Measurements from ENCODE around the gene AFF3.

The AFF3 gene

DNA sequence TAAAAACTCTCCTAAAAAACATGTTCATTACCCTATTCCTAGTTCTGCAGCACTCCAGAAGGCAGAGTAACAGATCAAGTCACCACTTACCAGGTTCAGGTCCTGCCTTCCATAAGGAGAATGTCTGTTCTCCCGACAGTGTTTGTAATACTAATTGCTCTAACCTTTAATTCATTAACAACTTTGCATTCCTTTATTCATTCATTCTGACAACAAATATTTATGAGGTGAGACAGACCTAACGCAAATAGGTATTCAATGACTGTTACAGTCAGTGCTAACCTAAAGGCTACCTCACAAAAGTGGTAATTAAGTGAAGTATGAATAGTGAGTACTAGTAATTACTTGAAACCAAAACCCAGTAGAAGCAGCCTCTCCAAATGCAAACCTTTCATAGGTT, 224.0 kb downstream of the AFF3 start:
- DNase-seq, result no peak

DNA sequence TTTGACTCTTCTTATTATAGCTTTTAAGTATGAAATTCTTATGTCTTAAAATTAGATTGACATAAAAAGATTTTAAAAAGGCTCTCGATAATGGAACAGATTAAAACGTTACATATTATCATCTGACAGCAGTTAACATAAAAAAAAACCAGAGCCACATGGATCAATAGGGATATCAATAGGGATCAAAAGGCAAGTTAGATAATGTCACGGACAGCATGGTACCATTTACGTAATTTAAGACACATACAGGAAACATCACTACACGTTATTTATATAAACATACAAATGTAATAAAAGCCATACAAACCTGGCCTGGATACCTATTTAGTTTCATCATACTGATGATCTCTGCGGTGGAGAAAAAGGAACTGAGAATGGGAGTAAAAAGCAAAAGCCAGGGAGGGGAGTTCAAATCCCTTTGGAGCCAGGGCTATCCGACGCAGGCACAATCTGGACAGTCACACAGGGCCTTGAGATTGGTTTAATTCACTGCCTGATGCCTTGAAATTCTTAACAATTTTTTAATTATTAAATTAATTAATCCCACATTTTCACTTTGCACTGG, 227.2 kb downstream of the AFF3 start:
- DNase-seq, result no peak

DNA sequence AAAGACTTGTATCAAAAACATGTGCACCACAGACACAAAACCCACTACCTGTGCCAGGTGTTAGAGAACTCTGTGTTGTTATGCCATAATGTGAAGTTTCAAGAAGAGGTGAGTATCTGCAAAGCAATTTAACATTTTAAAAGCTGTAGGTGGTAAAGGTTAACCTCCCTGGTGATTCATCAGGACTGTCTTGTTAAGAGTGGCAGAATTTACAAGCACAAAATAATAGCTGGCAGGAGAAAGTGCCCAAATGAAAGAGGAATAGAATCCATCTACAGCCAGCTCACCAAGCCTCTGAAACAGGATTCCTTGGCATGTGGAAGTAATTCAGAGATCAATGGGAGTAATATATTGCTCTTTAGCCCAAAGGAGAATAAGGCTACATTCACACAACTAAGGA, 230.7 kb downstream of the AFF3 start:
- DNase-seq, result no peak

- DNase-seq, result no peak
These were observed 231.5 kb downstream of the AFF3 start for GRCh38 chr2:99910902-99911301.

- DNase-seq, result no peak
These were observed 236.8 kb downstream of the AFF3 start for GRCh38 chr2:99905636-99906035.

DNA sequence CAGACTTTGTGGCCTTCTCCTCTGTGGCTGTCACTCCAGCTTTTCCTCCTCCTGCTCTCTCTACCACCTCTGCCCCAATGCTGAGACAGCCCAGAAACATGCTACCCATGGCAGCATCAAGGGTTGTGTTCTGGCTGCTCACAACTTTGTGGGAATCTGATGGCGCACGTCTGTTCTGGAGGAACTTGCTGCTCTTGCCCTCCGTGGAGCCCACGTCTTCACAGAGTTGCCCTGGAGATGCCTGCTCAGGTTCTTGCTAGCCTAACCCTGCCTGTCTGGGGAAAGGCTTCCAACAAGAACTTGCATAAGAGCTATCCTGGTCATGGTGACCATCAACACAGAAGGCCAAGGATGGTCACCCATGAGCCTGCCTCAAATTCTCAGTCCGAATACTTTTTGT, 237.4 kb downstream of the AFF3 start:
- DNase-seq, result no peak

- no peak for DNase-seq
These were observed 238.4 kb downstream of the AFF3 start for GRCh38 chr2:99903981-99904380.

DNA sequence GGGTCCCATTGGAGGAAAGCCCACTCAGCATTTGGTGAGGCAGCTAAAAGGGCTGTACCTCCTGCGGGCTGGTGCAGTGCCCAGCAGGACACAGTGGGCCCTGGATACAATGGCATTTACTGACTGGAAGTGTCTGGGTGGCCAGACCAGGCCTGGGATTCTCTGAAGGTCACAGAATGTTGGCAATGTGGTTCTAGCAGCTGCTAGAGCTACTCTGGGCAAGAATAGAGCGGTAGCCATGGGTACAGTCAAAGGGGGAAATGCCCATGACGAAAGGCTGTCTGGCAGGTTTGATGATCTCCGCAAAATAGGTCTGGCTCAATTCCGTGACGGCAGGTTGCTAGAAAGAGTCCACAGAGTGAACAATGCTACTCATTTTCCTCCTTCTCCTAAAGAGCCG, 241.8 kb downstream of the AFF3 start:
- DNase-seq, result no peak

DNA sequence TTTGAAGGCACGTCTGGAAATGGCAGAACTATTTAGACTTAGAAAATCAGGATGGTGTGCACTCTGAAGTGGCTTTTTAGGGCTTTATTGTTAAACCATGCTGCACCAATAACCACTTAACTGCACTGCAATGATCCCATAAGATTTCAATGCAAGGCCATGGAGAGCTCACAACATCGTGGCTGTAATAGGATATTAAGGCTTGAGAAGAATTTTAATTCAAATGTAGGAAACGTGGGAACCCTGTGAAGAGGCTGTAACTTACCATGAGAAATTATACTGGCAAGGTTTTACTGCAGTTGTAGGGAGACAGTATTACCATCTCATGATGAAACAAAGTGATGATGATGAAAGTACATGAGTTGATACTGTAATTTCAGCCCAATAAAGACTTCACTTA, 242.5 kb downstream of the AFF3 start:
- no peak for DNase-seq

GRCh38 chr2:99899058-99899855, 243.1 kb downstream of the AFF3 start:
- no peak for DNase-seq

GRCh38 chr2:99898336-99899048, 243.9 kb downstream of the AFF3 start:
- DNase-seq, result no peak

GRCh38 chr2:99891428-99891780, 251.0 kb downstream of the AFF3 start:
- no peak for DNase-seq

DNA sequence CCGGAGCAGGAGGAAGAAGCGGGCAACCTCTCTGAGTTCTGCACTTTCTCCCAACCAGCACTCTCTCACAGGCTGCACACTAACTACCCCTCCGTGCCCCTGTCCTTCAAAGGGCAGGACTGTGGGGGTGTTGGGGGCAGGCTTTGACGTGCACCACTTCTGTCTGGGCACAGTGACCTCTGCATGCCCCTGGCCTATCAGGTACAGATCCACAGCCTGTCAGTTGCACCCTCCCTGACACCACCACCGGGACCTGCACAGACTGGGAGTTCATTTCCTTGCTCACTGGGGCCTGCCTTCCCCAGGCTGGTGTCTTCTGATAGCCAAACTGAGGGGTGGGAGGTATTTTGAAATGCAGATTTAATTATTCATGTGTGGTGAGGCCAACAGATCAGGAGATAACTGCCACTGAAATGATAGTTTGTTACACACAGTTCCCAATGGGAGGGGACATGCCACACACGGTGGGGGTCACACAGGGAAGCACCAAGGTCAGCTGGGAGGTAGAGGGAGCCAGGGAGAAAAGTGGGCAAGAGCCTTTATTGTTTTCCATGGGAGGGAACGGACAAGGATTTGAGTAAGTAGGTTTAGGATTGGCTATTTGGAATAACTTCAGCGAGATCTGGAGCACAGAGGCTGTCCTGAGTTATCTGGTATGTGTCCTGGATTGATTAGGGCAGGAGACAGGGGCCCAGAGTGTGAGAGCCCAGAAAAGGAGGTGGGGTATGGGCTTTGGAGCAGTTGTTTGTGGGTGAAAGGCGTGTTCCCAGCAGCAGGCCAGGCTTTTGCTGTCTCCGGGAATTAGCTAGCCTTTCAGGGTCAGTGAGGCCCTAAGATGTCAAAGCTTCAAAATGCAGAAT, 251.6 kb downstream of the AFF3 start:
- peak; percentile 13 to 45 for DNase-seq

GRCh38 chr2:99888617-99889016, 253.8 kb downstream of the AFF3 start:
- DNase-seq, result no peak

DNA sequence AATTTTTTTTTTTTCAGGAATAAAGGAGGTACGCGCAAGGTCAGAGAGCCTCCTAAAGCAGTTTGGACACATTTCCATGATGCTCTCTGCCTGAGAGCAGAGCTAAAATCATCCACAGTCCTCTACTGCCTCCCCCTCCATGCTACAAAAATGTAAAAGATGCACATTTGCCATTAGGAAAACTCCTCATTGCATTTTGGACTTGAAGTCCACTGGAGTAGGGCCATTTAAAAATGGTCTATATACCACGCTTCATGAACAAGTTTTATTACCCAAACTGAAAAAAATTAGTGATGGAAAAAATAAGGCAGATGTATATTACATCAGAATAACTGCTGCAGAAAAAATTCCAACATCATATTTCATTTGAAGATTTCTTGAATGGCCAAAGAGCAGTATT, 256.0 kb downstream of the AFF3 start:
- DNase-seq, result no peak

- DNase-seq, result no peak
These were observed 259.0 kb downstream of the AFF3 start for GRCh38 chr2:99883358-99883757.

DNA sequence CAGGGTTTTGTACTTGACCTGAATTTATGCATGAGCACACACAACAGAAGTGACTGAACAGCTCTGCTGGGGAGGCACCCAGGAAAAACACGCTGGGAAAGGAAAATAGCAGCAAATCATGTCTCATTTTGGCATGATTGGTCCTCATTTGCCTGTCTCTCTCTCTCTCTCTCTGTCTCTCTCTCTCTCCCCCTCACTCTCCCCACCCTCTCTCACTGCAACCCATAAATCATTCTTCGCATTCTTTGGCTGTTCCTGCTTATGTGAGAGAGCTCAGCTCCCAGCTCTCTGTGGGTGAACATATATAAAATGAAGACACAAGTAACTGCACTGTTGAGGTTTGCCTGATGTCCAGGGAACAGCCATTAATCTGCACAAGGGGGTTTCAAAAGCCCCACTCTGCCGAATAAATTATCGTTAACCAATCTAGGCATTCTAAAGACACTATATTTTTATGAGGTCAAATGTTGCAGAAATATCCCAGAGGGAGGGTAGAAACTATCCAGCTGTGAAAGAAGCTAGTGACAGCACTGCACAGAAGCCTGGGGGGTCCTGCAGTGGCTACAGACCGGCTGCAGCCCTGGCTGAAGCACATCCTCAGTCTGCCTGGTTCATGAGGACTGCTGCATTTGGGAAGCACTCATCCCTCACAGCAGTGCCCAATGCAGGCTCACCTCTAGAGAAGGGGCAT, 260.3 kb downstream of the AFF3 start:
- DNase-seq, result peak; percentile 76 to 85

DNA sequence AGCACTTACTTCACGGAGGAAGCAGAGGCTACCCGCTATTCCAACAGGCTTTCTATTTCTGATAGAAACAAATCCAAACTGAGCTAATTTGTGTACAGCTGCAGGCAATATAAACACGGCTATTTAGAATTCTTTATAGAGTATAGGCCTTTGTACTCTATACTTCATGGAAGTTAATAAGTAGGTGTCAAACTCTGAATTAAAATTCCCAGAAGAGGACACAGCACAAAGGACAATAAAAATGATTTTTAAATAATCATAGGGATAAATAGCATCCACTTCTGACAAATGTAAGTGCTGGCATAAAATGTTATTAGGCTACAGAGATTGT, 261.5 kb downstream of the AFF3 start:
- peak; percentile 41 to 78 for DNase-seq

DNA sequence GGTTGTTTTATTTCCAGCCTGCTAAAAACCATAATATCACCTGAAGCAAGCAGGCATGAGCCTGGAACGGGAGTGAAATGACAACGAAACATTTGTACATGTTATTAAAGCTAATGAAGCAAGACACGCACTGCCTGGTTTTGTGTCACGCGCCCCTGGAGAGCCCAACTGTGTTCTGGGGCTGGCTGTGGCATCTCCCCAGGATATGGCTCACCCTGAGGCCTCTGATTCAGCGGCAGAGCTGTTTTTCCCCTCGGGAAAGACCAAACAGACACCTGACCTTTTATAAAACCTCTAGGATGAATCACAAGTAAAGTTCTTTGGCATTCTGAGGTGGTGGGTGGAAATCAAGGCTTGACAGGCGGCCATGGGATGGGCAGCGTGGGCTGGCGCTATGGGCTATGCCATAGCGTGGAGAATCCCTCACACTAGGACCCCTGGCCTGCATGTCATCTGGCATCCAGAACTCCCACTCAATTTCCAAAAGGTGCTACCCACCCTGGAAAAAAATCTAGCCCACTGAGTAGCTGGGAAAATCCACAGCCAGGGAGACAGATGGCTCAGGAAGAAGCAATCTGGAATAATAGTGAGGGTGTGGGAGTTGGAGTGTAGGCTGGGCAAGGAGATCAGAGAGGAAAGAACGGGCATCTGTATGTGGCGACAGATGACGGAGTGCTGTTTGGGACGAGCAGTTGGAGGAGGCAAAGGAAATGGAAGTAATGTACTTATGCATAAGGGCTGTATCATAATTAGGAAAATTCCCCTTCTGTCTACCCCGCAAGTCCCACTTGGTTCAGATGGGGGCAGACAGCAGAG, 262.0 kb downstream of the AFF3 start:
- no peak for DNase-seq

- no peak for DNase-seq
These were observed 262.9 kb downstream of the AFF3 start for GRCh38 chr2:99879481-99879880.

GRCh38 chr2:99878581-99879350, 263.6 kb downstream of the AFF3 start:
- no peak for DNase-seq
